Natural killer cell (primary cell): Measurements from ENCODE around the gene NCOA1. TPM values are rescaled to one million over a fixed set of nuclear protein-coding genes. Genes with fewer than 3 reads are reported as not detected.
A peak's percentile ranks its signal among the peaks of the same experiment; 100 is the strongest.

ENCODE experiments used
- ATAC-seq, 3 donors: fragments of 150-1000 bp in 2 of 3; fragments of 200-7000 bp in 1 of 3; cut with Tn5 transposase; 1 replicate in 1 of 3; 2 replicates in 2 of 3; pipeline ENCODE4 v1.10.0; 2021; ENCODE audit warnings: mild to moderate bottlenecking in 2 of 3, moderate library complexity in 2 of 3
- DNase-seq, 2 donors: peaks; one replicate each; pipeline versions ENCODE4 v3.0.0 to v3.0.0-alpha.2; 2013 to 2021; ENCODE audit warnings: mixed read lengths in 1 of 2
- H3K27ac ChIP-seq: one replicate; pipeline ENCODE4 v1.5.1; 2013; ENCODE audit warnings: mild to moderate bottlenecking, low read length
- H3K27me3 ChIP-seq: one replicate; pipeline ENCODE4 v1.6.1; 2013; ENCODE audit warnings: low read length; ENCODE audit not compliant: control insufficient read depth, insufficient read depth
- H3K36me3 ChIP-seq: one replicate; pipeline ENCODE4 v1.6.1; 2013; ENCODE audit warnings: low read length; ENCODE audit not compliant: control insufficient read depth, insufficient read depth
- H3K4me1 ChIP-seq: one replicate; pipeline ENCODE4 v1.6.1; 2013; ENCODE audit warnings: low read length; ENCODE audit not compliant: control insufficient read depth, insufficient read depth
- H3K4me3 ChIP-seq: one replicate; pipeline ENCODE4 v1.5.1; 2013; ENCODE audit warnings: low read length
- H3K9me3 ChIP-seq: one replicate; pipeline ENCODE4 v1.6.1; 2013; ENCODE audit warnings: low read length; ENCODE audit not compliant: control insufficient read depth, insufficient read depth
- H3K27ac Mint-ChIP-seq, 2 donors: one replicate each; pipeline ENCODE4 v1.8.0; 2022; ENCODE audit warnings: mild to moderate bottlenecking in 2 of 2, mixed read lengths in 2 of 2, moderate library complexity in 1 of 2
- H3K27me3 Mint-ChIP-seq, 2 donors: one replicate each; pipeline ENCODE4 v1.8.0; 2022; ENCODE audit warnings: low read depth in 2 of 2, mixed read lengths in 2 of 2
- H3K36me3 Mint-ChIP-seq: one replicate; pipeline ENCODE4 v1.8.0; 2022; ENCODE audit warnings: mixed read lengths
- H3K4me1 Mint-ChIP-seq, 2 donors: one replicate each; pipeline ENCODE4 v1.8.0; 2022; ENCODE audit warnings: mixed read lengths in 2 of 2
- H3K4me3 Mint-ChIP-seq: one replicate; pipeline ENCODE4 v1.8.0; 2022; ENCODE audit warnings: mild to moderate bottlenecking, moderate library complexity, mixed read lengths
- H3K9me3 Mint-ChIP-seq, 2 donors: one replicate each; pipeline ENCODE4 v1.8.0; 2022; ENCODE audit warnings: mixed read lengths in 2 of 2
- WGBS: methylation state at CpG from one replicate; pipeline ENCODE4 v1.1.7; 2013; ENCODE audit warnings: missing lambda C conversion rate; ENCODE audit not compliant: insufficient coverage; 5-methylcytosine and 5-hydroxymethylcytosine counted together
- intact Hi-C: fragments of 100-400 bp; cut with micrococcal nuclease; formaldehyde crosslinking; loops from one replicate; pipeline ENCODE4 v1.14.2; 2022
- total RNA-seq, 4 donors: library from RNA; stranded (reverse); fragments of 120-200 nt in 1 of 4; gene quantifications; one replicate each; pipeline versions ENCODE4 v1.2.3 to v1.2.4, GENCODE V29; 2013 to 2022
- TF ChIP-seq, protein P1 (sequence below): fragments of 200-600 bp; IDR thresholded peaks from one replicate; pipeline ENCODE4 v1.8.0; 2022; ENCODE audit warnings: antibody characterized with exemption

The NCOA1 gene
- total RNA-seq, 3 donors from 2014 or later (not counting 1 experiment from before 2014, with no cell fraction given): 122 to 149 (median 124) TPM

DNA sequence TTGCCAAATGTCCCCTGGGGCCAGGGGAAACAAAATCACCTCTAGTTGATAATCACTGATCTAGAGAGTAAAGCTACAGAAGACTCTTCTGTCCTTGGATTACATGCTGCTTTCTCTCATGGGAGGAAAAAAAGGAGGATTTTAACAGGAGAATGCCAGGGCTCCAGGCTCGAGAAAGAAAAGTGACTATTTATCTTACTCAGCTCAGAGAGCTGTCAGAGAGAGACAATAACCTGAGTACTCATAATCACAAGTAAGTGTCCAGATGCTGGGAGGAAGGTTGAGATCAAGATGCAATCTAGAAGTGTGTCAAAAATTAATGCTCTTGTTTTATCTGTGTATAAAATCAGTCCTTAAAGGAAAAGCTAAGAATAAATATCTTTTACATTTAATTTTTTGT, 168.8 kb downstream of the NCOA1 start:
- TF ChIP-seq, protein P1, sequence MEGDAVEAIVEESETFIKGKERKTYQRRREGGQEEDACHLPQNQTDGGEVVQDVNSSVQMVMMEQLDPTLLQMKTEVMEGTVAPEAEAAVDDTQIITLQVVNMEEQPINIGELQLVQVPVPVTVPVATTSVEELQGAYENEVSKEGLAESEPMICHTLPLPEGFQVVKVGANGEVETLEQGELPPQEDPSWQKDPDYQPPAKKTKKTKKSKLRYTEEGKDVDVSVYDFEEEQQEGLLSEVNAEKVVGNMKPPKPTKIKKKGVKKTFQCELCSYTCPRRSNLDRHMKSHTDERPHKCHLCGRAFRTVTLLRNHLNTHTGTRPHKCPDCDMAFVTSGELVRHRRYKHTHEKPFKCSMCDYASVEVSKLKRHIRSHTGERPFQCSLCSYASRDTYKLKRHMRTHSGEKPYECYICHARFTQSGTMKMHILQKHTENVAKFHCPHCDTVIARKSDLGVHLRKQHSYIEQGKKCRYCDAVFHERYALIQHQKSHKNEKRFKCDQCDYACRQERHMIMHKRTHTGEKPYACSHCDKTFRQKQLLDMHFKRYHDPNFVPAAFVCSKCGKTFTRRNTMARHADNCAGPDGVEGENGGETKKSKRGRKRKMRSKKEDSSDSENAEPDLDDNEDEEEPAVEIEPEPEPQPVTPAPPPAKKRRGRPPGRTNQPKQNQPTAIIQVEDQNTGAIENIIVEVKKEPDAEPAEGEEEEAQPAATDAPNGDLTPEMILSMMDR: no peak
- H3K4me1 Mint-ChIP-seq: peaks cover 44 to 54% of the 10 kb centered on the region in 2 donors
- no peaks in the 10 kb centered on the region for H3K9me3 ChIP-seq
- peaks cover 11% of the 10 kb centered on the region for H3K36me3 ChIP-seq
- ATAC-seq (no peak), DNase-seq (no peak)
- no peak overlapping the region for H3K27ac ChIP-seq
- H3K4me1 ChIP-seq: no peaks in the 10 kb centered on the region
- no peaks in the 10 kb centered on the region for H3K27me3 Mint-ChIP-seq
- no peak overlapping the region for H3K4me3 ChIP-seq
- intact Hi-C loops: no loop called here
- 100% methylated on average over 1 of the region's 1 CpG for WGBS
- H3K36me3 Mint-ChIP-seq: no peaks in the 10 kb centered on the region
- H3K4me3 Mint-ChIP-seq: no peak overlapping the region
- H3K27ac Mint-ChIP-seq: peak overlapping the region; percentile 31 to 67
- no peaks in the 10 kb centered on the region for H3K27me3 ChIP-seq
- H3K9me3 Mint-ChIP-seq: no peaks in the 10 kb centered on the region

DNA sequence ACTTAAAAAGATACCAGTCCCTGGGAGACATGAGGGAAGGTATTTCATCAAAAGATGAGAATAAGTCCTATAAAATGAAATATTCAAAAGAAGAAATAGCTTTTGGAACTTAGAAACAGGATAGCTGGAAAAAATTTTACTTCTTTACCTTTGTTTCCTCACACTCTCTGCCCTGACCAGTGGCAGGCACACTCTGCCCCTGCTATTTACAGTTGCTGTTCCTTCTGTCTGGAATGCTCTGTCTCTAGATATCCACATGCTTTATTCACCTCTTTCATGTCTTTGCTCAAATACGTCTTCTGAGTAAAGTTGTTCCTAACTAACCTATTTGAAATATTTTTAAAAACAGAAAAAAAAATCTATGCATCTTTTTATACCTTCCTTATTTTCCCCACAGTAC, 176.5 kb downstream of the NCOA1 start:
- ATAC-seq (no peak), DNase-seq (no peak)
- Histone ChIP-seq H3K27ac (no peak overlapping the region), H3K4me1 (no peaks in the 10 kb centered on the region), H3K36me3 (peaks cover 5% of the 10 kb centered on the region), H3K27me3 (no peaks in the 10 kb centered on the region), H3K4me3 (no peak overlapping the region), H3K9me3 (no peaks in the 10 kb centered on the region)
- Mint-ChIP-seq H3K4me3 (no peak overlapping the region), H3K9me3 (no peaks in the 10 kb centered on the region), H3K4me1 (peaks cover 15 to 16% of the 10 kb centered on the region in 2 donors), H3K27ac (peak overlapping the region in 1 of 2 donors; percentile 4), H3K36me3 (peaks cover 18% of the 10 kb centered on the region), H3K27me3 (no peaks in the 10 kb centered on the region)
- WGBS: no CpG with 5 or more reads among the region's 1 CpG
- TF ChIP-seq, protein P1: no peak
- intact Hi-C loops: no loop called here

DNA sequence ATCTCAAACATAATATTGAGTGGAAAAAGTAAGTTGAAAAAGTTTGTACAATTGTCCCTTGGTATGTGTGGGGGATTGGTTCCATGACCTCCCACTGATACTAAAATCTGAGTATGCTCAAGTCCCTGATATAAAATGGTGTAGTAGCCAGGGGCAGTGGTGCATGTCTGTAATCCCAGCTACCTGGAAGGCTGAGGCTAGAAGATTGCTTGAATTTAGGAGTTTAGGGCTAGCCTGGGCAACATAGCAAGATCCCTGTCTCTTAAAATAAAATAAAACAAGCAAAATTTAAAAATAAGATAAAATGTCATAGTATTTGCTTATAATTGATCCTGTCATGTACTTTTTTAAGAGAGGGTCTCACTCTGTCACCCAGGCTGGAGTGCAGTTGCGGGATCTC, 180.2 kb downstream of the NCOA1 start:
- H3K4me3 Mint-ChIP-seq: no peak overlapping the region
- no peaks in the 10 kb centered on the region for H3K9me3 Mint-ChIP-seq
- 100% methylated on average over 1 of the region's 1 CpG for WGBS
- no peaks in the 10 kb centered on the region for H3K9me3 ChIP-seq
- no peak overlapping the region for H3K4me3 ChIP-seq
- H3K27ac ChIP-seq: no peak overlapping the region
- ATAC-seq (no peak), DNase-seq (no peak)
- intact Hi-C loops: no loop called here
- no peaks in the 10 kb centered on the region for H3K27me3 ChIP-seq
- TF ChIP-seq, protein P1: no peak
- peaks cover 13% of the 10 kb centered on the region for H3K36me3 ChIP-seq
- peaks cover 16% of the 10 kb centered on the region for H3K36me3 Mint-ChIP-seq
- H3K27ac Mint-ChIP-seq: peak overlapping the region; percentile 20 to 29
- no peaks in the 10 kb centered on the region for H3K27me3 Mint-ChIP-seq
- H3K4me1 ChIP-seq: no peaks in the 10 kb centered on the region
- H3K4me1 Mint-ChIP-seq: peaks cover 6 to 11% of the 10 kb centered on the region in 2 donors

DNA sequence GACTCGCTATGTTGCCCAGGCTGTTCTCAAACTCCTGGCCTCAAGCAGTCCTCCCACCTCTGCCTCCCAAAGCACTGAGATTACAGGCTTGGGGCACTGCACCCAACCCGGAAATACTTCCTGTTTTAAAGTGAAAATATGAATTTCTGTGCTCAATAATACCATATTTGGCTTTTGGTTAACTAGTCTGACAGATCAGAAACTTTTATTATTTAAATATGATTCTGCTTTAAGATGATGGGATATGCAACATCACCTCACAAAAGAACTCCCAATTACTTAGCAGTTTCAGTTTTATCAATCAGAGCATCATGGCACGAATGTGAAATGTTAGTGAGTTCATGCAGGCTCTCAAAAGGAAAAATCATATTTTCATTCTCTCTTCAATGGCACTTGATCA, 181.5 kb downstream of the NCOA1 start:
- no peaks in the 10 kb centered on the region for H3K9me3 ChIP-seq
- DNase-seq (no peak), ATAC-seq (no peak)
- H3K27ac Mint-ChIP-seq: peak overlapping the region; percentile 35 to 57
- no peaks in the 10 kb centered on the region for H3K9me3 Mint-ChIP-seq
- H3K27ac ChIP-seq: no peak overlapping the region
- peaks cover 13% of the 10 kb centered on the region for H3K36me3 ChIP-seq
- H3K27me3 ChIP-seq: no peaks in the 10 kb centered on the region
- WGBS: 90% methylated on average over 2 of the region's 3 CpGs
- intact Hi-C loops: no loop called here
- H3K4me3 ChIP-seq: no peak overlapping the region
- no peak overlapping the region for H3K4me3 Mint-ChIP-seq
- peaks cover 6 to 11% of the 10 kb centered on the region in 2 donors for H3K4me1 Mint-ChIP-seq
- TF ChIP-seq, protein P1: no peak
- peaks cover 20% of the 10 kb centered on the region for H3K36me3 Mint-ChIP-seq
- no peaks in the 10 kb centered on the region for H3K4me1 ChIP-seq
- H3K27me3 Mint-ChIP-seq: no peaks in the 10 kb centered on the region
